HG03432 (cell line): ENCODE data around the gene TTC9C.
"Not testable (repeated sequence)": the region's sequence is repeated elsewhere in the genome, so short reads cannot be mapped to it uniquely, and the experiment has no call there.

Experiments
- ATAC-seq: cut with Tn5 transposase; IDR thresholded peaks from one replicate; pipeline ENCODE4 v1.9.1; 2021; ENCODE audit warnings: mild to moderate bottlenecking, moderate library complexity; ENCODE audit not compliant: unreplicated experiment

The TTC9C gene, protein sequence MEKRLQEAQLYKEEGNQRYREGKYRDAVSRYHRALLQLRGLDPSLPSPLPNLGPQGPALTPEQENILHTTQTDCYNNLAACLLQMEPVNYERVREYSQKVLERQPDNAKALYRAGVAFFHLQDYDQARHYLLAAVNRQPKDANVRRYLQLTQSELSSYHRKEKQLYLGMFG

DNA sequence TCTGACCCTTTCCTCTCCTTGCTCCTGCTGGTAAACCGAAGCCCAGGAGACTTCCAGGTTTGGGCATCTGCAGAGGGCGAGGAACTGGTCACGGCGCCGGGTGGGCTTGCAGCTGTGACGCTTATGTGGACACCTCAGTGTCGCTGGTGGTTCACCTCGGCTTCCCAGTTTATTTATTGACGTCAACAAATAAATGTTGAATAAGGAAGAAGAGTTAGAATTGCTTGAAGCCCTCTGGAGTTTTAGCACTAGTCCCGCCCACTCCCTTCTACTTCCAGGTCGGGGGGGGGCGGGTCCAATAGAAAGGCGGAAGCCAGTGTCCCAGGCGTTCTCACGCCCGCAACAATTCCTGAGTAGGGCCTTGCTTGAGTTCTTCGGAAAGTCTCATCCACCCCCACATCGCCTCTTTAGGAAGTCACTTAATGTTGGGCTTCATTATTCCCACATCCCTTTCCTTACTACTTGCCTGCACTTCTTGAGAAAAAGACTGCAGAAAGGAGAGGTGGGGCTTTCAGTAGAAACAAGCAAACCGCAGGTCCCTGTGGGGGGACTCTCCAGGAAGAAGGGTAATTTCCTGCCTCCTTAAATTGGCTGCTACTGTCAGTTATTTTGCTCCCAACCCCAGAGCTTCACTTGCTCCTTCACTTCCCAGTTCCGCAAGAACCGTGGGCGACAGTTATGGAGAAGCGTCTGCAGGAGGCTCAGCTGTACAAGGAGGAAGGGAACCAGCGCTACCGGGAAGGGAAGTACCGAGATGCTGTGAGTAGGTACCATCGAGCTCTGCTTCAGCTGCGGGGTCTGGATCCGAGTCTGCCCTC lies at the start of gene TTC9C:
TSS of gene TTC9C (plus strand) at position 316 of the 818 bp plus-strand sequence. CDS start at position 679, 363 bp downstream.
- ATAC-seq = peak; percentile 18

DNA sequence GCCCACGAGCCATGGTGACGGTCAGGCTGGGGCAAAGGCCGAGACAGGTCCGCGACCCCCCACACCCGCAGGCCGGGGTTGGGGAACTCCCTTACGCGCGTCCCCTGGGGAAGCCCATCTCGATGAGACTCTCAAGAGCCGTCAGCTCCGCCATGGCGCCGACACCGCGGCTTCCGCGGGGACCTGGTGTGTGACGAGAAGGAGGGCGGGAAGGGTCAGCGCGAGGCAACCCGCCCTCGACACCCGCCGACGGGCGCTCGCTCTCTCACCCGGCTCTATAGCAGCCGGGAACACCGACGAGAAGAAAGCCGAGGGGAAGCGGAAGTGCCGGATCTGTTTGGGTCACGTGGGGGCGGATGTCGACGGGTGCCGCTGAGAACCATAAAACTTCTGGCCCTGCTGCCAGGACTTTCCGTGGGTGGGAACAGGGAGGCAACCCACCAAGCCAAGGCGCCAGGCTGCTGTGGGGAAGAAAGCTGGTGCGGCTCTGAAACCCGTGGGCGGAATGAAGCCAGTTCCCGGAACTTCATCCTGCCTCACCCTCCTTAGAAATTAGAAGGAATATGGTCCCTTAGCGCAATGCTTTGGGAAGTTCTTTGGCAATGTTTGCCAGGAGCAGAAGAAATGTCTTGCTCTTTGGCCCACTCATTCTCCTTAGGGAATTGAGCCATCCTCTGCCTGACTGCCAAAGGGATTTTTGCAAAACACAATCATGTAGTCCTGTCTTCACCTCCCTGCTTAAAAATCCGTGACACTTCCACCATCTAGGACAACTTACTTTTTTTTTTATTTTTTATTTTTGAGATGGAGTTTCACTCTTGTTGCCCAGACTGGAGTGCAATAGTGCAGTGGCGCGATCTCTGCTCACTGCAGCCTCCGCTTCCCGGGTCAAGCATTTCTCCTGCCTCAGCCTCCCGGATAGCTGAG lies 49.3 kb upstream of the TTC9C start, which contains the start of gene UBXN1:
TSS of gene UBXN1 (minus strand) at position 304 of the 927 bp plus-strand sequence. CDS start at position 154, 150 bp downstream.
- ATAC-seq = peak; percentile 78

DNA sequence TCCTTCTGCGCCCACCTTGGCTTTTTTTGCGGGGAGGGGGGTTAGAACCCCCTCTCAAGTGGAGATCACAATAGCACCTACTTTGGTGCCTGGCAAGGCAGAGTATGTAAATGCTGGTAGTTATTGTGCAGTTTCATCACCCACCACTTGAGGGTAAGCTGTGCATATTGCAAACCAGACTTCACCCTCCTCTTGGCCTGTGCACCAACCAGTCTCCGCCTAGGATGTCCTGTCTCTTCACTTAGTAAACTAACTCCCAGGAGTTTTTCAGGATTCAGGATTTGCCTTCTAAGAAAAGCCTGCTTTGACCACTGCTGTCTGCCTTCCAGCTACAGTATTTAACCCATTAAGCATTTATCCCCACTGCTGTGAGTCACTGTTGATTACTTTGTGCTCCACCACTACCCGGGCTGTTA lies 47.5 kb upstream of the TTC9C start:
- ATAC-seq = no peak

DNA sequence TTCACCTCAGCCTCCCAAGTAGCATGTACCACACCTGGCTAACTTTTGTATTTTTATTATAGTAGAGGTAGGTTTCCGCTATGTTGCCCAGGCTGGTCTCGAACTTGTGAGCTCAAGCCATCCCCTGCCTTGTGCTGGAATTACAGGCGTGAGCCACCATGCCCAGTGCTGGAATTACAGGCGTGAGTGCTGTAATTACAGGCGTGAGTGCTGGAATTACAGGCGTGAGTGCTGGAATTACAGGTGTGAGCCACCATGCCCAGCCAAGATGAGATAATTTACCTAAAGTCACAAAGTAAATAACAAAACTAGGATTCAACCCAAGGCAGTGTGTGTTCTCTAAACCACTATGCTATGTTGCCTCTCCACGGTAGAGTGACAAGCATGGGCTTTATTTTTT lies 45.8 kb upstream of the TTC9C start:
- ATAC-seq = no peak

DNA sequence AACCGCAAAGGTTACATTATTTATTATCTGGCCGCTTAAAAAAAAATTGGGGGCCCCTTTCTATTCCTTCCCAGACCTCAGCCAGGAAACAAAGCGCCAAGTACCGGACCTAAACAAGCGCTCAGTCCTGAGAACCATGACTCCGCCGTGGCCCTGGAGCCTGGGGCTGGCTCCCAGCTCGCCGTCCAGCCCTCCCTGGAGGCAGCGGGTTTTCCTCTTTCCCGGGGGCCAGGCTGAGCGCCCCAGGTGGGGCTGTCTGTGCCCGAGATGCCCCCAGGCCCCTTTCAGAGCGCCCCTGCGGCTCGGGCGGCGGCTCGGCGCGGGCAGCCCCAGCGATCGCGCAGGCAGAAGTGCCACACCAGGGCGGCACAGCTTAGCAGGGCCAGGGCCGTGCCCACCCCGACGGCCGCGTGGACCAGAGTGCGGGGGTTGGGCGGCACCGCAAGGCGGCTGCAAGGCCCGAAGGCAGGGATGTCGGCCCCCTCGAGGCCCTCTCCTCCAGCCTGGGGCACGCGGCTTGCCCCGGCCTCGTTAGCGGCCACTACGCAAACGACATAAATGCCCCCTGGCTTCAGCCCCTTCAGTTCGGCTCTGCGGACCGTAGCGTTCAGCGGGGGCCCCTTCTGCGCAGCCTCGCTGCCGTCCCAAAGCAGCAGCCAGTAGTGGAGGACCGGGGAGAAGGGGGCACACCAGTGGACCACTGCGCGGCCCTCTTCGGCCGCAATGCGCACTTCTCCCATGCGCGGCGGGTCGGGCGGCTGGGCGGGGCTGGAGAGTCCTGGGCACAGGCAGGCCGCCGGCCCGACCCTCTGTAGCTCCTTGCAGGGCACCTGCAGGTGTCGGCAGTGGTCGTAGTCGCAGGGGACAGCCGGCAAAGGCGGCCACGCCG lies 40.5 kb upstream of the TTC9C start:
- no peak for ATAC-seq

DNA sequence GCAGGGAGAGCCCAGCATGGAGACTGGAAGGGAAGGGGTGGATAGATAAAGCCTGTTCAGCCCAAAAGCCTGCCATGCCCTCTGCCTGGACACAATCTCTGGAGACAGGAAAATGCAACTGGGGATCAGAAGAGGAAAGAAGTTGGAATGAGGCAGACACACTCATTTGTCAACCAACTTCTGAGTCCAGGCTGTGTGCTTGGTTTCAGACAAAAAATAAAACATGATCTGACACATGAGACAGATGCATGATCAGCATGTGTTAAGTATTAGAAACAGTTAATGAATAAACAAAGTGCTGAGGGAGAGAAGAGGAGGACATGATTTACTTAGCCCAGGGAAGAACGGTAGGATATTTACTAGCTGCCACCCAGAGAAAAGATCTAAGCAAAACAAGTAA lies 39.8 kb upstream of the TTC9C start:
- ATAC-seq = no peak

DNA sequence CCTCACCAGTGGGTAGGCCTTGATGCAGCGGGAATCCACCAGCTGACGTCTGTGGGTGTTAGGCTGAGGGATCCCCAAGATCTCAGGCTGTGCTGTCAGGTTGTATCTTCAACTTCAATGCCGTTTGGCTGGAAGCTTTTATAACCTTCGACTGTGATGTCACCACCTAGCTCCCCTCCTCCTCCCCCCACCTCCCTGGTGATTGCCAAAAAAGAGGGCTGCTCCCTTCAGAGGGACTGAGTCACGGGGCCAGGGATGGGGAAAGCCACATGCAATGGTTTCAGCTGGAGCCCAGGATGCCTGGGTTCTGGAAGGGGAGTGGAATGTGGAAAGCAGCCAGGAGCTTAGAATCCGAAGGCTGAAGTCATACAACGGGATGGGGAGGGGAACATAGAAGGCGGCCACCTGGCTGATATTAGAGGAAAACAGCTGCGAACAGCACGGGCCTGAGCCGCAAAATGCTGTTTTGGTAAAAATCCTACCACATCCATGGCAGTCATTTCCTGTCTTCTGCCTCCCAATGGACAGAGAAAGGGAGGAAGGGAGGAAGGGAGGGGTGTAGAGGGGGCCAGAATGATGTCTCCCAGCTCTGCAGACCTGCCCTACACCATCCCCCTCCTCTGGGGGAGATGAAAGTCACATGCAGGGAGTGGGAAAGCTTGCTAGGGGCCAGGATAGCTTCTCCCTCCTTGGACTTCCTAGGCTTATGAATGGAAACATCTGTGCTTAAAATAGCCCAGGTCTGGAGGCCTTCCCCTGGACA lies 38.7 kb upstream of the TTC9C start, which contains the start of gene LRRN4CL:
TSS of gene LRRN4CL (minus strand) at position 110 of the 763 bp plus-strand sequence. CDS start 1,022 bp downstream, outside the sequence.
- no peak for ATAC-seq

DNA sequence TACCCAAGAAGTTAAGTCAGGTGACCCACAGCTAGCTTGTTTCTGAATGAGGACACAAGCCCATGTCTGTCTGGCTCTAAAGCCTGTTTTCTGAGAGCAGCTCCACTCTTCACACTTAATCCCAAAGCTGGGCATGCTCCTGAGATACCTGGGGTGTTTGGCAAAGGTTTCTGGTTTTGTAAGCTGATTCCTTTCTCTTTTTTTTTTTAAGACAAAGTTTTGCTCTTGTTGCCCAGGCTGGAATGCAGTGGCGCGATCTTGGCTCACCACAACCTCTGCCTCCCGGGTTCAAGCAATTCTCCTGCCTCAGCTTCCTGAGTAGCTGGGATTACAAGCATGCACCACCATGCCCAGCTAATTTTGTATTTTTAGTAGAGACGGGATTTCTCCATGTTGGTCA lies 34.7 kb upstream of the TTC9C start:
- not testable (repeated sequence) for ATAC-seq

DNA sequence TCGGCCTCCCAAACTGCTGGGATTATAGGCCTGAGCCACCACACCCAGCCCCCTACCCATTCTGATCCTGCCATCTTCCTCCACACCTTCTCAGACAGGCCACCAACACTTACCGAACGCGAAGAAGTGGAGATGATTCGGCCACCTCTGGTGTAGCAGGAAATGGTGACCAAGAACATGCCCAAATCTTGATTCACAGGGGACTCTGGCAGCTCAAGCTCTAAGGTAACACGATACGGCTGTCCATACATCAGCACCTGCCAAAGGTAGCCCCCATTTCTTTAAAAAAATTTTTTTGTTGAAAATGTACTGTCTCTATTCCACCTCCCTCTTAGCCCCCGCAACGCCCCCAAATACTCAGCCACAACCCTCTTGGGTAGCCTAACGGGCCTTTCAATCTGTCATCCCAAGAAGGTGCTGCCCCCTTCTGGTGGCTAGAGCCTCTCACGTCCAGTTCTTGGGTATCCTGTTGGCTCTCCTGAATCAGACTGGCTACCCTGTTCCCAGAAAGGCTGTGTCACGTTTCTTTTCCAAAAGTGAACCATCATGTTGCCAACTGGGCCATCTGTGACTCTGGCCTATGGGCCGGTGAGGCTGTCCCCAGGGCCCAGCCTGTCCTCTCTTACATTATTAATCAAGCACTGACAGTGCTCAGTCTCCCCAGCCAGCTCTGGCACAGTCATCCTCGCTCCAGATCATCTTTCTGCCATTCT lies 33.7 kb upstream of the TTC9C start:
- ATAC-seq = no peak

DNA sequence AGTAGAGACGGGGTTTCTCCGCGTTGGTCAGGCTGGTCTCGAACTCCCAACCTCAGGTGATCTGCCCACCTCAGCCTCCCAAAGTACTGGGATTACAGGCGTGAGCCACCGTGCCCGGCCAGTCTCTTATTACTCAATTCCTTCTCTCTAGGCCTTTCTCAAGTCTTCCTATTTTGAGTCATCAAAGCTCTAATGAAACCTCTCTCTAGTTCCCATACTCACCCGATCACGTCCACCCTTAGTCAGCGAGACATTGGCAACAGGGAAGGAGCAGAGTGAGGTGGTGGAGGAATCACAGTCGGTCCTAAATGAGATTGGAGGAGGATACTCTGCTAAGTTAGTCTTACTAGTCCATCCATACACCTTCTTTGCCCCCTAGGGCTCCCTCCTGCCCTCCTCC lies 26.0 kb upstream of the TTC9C start:
- no peak for ATAC-seq

DNA sequence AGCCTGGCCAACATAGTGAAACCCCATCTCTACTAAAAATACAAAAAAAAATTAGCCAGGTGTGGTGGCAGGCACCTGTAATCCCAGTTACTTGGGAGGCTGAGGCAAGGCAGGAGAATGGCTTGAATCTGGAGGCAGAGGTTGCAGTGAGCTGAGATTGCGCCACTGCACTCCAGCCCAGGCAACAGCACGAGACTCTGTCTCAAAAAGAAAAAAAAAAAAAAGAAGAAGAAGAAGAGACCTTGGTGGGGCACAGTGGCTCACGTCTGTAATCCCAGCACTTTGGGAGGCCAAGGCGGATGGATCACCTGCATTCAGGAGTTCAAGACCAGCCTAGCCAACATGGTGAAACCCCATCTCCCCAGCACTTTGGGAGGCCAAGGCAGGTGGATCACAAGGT lies 24.4 kb upstream of the TTC9C start:
- not testable (repeated sequence) for ATAC-seq

DNA sequence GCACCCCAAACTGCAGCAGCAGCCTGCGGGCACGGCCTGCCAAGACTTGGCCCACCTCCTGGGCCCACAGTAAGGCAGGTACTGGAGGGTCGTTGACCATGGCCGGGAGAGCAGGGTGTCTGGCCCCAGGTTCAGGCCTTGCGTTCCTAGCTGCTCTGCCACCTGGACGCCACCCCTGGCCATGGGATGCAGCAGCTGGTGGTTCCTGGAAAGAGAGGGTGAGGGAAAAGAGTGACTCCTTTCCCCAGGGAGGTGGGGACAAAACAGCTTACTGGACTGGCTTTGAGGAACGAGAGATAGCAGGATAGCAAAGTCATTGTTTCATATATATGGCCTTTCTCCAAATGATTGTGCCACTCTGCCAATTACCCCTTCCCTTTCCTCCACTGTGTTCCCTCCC lies 22.9 kb upstream of the TTC9C start:
- no peak for ATAC-seq

DNA sequence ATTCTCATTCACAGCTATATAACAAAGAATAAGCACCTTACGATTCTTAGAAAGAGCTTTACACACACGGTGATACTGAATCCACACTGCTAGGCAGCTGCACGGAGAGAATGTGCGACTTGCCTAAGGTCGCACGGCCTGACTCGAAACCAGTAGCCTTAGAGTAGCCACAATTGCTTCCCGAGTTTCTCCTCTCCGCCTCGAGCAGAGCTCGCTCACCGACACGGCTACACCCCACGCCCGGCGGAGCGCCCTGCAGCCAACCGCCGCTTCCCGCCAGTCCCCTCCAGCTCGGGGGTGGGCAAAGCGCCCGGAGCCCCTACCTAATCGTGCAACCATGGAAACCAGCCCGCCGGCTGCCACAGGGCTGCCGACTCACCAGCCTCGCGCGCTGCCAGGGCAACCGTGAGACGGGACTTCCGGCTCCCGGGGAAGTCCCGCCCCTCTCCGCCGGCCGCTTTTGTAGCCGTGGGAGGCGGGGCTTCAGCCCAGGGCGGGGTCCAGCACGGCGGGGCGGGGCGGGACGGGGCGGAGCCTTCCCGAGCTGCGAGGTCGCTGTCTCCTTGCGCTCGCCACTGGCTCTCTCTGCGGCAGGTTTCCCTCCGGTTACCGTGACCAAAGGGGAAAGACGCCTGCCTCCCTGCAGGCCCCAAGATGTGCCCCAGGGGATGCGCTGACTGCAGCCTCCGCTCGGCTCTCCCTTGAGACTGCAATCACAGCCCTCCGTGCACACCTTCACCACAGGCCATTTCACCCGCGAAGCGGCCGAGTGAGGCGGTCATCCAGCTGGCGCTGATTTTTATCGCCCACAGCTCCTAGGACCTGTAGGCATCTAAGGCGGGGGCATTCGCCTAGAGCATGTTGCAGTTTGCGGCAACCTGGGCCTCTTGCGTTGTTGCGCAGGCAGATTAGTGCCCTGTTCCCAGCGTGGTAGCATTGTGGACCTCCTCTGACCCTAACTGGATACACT lies 22.1 kb upstream of the TTC9C start:
- peak; percentile 73 for ATAC-seq

DNA sequence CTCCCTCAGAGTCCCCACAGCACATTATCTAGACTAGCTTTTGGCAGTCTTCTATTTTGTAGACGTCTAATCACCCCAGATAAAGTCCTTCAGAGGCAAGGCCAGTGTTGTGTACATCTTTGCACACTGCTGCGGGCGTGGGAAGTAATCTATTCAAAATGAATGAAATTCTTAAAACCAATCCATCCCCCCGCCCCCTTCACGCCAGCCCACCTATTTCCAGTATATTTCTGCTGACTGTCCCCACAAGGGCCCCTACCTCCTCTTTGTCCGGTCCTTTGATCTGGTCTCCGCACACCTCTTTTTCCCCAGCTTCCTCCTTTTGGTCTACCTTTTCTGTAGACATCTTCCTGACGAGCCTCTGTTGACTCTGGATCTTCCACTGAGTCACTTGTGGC lies 21.4 kb upstream of the TTC9C start:
- no peak for ATAC-seq

DNA sequence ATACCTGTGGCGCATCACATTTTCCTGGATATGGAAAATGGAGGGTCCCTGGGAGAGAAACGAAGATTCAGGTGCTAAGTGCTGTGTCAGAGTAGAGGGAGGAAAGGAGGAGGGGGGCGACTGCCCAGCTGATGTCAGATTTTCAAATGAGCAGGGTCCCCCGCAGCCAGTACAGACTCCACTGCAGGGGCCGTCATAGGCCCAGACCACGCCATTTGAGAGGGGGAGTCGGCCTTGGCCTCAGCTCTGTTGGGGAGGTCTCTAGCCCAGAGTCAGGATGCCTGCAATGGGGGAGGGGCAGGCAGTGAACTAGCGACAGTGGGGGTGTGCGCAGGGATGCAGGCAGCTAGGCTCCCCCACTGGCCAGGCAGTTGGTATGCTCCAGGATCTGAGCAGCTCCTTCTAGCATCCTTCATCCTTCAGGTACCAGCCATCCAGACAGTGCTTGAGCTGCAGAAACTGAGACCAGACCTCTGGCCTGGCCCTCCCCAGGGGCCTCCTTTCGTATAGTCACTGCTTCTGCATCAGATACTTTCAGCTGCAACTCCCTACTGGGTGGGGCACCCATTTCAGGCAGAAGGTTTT lies 20.9 kb upstream of the TTC9C start, which contains the start of the genes BSCL2 and GNG3:
TSS of gene BSCL2 (minus strand) at position 148 of the 585 bp plus-strand sequence. CDS start 229 bp downstream, outside the sequence.
TSS of gene GNG3 (plus strand) at position 400 of the 585 bp plus-strand sequence. CDS start 620 bp downstream, outside the sequence.
- ATAC-seq = no peak

DNA sequence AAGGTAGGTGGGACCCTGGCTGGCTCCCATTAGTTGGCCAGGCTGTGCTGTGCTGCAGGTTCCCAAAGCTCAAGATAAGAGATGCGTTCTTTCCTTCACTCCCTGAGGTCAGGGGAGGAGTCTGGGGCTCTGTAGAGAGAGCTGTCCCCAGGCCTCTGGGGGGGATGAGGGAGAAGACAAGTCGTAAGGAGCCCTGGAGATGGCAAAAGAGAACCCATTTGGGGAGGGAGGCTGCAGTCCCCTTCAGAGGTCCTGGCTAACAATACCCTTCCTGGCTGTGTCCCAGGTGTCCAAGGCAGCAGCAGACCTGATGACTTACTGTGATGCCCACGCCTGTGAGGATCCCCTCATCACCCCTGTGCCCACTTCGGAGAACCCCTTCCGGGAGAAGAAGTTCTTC lies 19.9 kb upstream of the TTC9C start:
- ATAC-seq = no peak

DNA sequence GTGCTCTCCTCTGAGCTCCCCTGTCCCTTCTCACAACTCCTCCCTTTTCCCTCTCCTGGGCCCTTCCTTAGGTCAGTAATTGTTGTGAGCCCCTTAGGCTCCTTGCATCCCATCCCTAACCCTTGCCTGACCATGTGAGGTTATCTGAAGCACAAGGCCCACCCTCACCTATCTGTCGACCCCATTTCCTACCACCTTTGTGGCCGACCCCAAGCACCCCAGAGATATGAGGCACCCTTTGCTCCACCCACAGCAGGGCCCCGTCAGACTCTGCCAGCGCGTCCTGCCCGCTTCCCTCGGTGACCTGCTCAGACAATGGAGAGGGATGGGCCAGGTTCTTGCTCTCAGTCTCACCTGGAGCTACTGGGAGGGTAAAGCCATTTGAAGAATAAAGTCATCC lies 19.5 kb upstream of the TTC9C start:
- ATAC-seq = no peak
